B cell (primary cell): Measurements from ENCODE around the gene GIPC3.
A peak's percentile ranks its signal among the peaks of the same experiment; 100 is the strongest.

Experiments
- CTCF ChIP-seq: fragments of 200-600 bp; IDR thresholded peaks from one replicate; pipeline ENCODE4 v1.8.0; 2022; ENCODE audit warnings: antibody characterized with exemption, mild to moderate bottlenecking
- EZH2 ChIP-seq: IDR thresholded peaks from 2 replicates; pipeline ENCODE4 v1.6.1; 2012; ENCODE audit warnings: borderline replicate concordance, low read depth, mild to moderate bottlenecking, moderate library complexity, low read length; ENCODE audit not compliant: insufficient read depth, poor library complexity, severe bottlenecking

DNA sequence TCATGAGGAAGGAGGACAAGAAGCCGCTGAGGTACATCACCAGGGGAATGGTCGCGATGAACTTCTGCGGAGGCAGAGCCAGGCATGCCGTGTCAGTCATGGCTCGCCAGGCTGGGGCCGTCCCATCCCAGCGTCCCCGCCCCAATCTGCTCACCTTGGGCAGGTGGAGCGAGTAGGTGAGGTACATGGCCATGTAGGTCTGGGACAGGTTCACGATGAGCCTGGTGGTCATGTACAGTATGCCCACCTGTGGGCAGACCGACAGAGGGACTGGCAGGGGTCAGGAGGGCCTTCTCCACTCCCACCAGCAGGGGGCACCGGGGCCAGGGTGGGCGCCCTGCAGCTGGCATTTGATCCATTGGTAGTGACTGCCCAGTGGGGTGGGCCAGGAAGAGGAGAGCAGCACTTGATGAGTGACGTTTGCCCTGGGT is 38.0 kb upstream of the GIPC3 start:
- peak; percentile 63 for TF ChIP-seq CTCF
- no peak for TF ChIP-seq EZH2
